SU-DHL-6 (cell line): ENCODE measurements around the gene ZNF575.

Source experiments
- H2AFZ ChIP-seq: fragments of 200-600 bp; sonication (generic); 2 replicates; pipeline ENCODE4 v1.6.1; 2014; ENCODE audit warnings: low read depth, mild to moderate bottlenecking, moderate library complexity, mixed read lengths, antibody characterized with exemption, low read length; ENCODE audit not compliant: severe bottlenecking
- H3F3A ChIP-seq: fragments of 200-600 bp; shearing (Covaris generic); 2 replicates; pipeline ENCODE4 v1.6.0; 2016; ENCODE audit warnings: antibody characterized with exemption, mild to moderate bottlenecking; ENCODE audit not compliant: insufficient read depth
- H3K27ac ChIP-seq: fragments of 200-600 bp; sonication (generic); 2 replicates; pipeline ENCODE4 v1.5.1; 2016; ENCODE audit warnings: low read depth, mild to moderate bottlenecking, low read length, moderate library complexity, mixed read lengths
- H3K27me3 ChIP-seq: fragments of 200-600 bp; sonication (generic), shearing (Covaris generic); 2 replicates; pipeline ENCODE4 v1.6.0; 2014; ENCODE audit warnings: mild to moderate bottlenecking, low read length
- H3K36me3 ChIP-seq: fragments of 200-600 bp; sonication (generic); 2 replicates; pipeline ENCODE4 v1.6.1; 2014; ENCODE audit warnings: mild to moderate bottlenecking, low read length, mixed read lengths
- H3K4me2 ChIP-seq: fragments of 300-600, 200-600 bp; shearing (Covaris generic), sonication (generic); 2 replicates; pipeline ENCODE4 v1.6.0; 2014; ENCODE audit warnings: low read length, low read depth, mild to moderate bottlenecking; ENCODE audit not compliant: poor library complexity, severe bottlenecking
- H3K4me3 ChIP-seq: fragments of 200-600 bp; sonication (generic); 2 replicates; pipeline ENCODE4 v1.5.1; 2014; ENCODE audit warnings: antibody characterized with exemption, low read length, mild to moderate bottlenecking, mixed read lengths; ENCODE audit not compliant: insufficient read depth, poor library complexity, severe bottlenecking
- H3K79me2 ChIP-seq: fragments of 200-600 bp; sonication (generic); 2 replicates; pipeline ENCODE4 v1.6.1; 2014; ENCODE audit warnings: mild to moderate bottlenecking, low read length, moderate library complexity; ENCODE audit not compliant: insufficient read depth
- H3K9ac ChIP-seq: fragments of 200-600 bp; sonication (generic); 2 replicates; pipeline ENCODE4 v1.7.0; 2014; ENCODE audit warnings: mild to moderate bottlenecking, low read length
- H3K9me2 ChIP-seq: fragments of 200-600 bp; sonication (generic); replicated peaks from 2 replicates; pipeline ENCODE4 v1.6.1; 2014; ENCODE audit warnings: low read length; ENCODE audit not compliant: insufficient read depth
- H3K9me3 ChIP-seq: fragments of 200-600 bp; sonication (generic); 2 replicates; pipeline ENCODE4 v1.6.1; 2014; ENCODE audit warnings: low read length, mixed read lengths; ENCODE audit not compliant: insufficient read depth
- H4K20me1 ChIP-seq: fragments of 200-600 bp; sonication (generic); 2 replicates; pipeline ENCODE4 v1.6.1; 2014; ENCODE audit warnings: low read depth, mild to moderate bottlenecking, antibody characterized with exemption, low read length, moderate library complexity, mixed read lengths
- EZH2phosphoT487 ChIP-seq: fragments of 200-600 bp; sonication (generic), shearing (Covaris generic); conservative IDR thresholded peaks from 2 replicates; pipeline ENCODE4 v1.6.1; 2018; ENCODE audit warnings: mild to moderate bottlenecking, antibody characterized with exemption, low read length, moderate library complexity, mixed read lengths
- TF ChIP-seq, protein P1 (sequence below): fragments of 200-600 bp; sonication (generic); IDR thresholded peaks from one replicate; pipeline ENCODE4 v1.5.1; 2017; ENCODE audit warnings: antibody characterized with exemption, mild to moderate bottlenecking, low read length, moderate library complexity; ENCODE audit not compliant: insufficient read depth, poor library complexity, severe bottlenecking

The ZNF575 gene

DNA sequence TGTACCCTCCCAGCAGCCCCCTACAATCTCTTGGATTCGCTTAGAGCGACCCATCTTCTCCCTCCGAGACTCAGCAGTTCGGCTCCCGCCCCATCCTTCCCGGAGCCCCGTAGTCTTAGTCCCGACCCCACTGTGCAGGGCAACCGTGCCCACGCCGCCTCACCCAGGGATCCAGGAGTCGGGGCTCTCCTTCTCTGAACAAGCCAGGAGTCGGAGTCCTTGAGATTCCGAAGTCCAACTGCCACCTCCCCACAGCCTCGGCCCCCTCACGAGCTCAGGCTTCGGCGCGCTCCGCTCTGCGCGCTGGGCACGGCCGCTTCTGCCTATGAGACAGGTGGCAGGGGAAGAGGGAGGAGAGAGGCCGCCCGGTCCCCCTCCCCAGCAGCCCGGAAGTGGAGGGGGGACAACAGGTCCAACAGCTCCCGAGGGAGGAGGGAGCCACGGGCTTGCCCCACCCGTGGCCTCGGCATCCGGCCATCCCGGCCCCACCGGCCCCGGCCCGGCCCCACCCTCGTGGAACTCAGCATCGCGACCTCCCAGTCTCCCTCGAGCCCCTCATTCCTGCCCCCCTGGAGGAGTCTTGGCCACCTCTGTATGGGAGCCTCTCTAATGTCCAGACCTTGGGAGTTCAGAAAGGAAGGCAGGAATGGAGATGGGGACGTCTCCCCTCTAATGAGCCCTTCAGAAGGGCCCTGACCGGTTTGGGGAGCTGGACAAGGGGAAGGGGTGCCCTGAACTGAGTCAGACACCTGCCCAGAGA, 28.4 kb upstream of the ZNF575 start, which contains the start of gene PHLDB3:
Gene PHLDB3, minus strand, starts transcription at position 321 of the 760 bp plus-strand sequence. CDS start 628 bp downstream, outside the sequence.
- Histone ChIP-seq H2AFZ (peak within 1 kb of the TSS; percentile 99), H3K79me2 (no peaks in the 10 kb centered on the region)

DNA sequence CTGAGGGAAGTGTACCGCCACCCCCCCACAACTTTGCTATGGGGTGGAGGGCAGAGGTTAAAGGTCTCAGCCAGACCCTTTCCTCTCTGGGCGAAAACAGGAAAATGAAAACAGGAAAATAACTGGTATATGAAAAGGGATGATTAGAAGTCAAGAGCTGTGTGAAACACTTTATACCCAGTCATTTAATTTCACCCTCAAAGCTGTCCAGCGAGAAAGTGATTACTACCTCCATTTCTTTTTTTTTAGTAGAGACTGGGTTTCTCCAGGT, 27.9 kb upstream of the ZNF575 start:
- Histone ChIP-seq H2AFZ (peak overlapping the region; percentile 99), H3K36me3 (no peaks in the 10 kb centered on the region), H3K79me2 (no peaks in the 10 kb centered on the region), H3F3A (0 out of 2 replicates have a peak, but pooled peaks cover 4% of the 10 kb centered on the region), H3K9me3 (no peaks in the 10 kb centered on the region), H3K4me2 (peak overlapping the region; percentile 97), H3K9me2 (no peaks in the 10 kb centered on the region), H3K4me3 (no peak overlapping the region), H4K20me1 (no peaks in the 10 kb centered on the region), H3K9ac (no peak overlapping the region), H3K27ac (no peak overlapping the region), H3K27me3 (no peaks in the 10 kb centered on the region)
- no peak for TF ChIP-seq EZH2phosphoT487

More for the DNA sequence above, 28.4 kb upstream of the ZNF575 start, which contains the start of gene PHLDB3:
- Histone ChIP-seq H4K20me1 (no peaks in the 10 kb centered on the region), H3K4me2 (peak within 1 kb of the TSS; percentile 97), H3K9me3 (no peaks in the 10 kb centered on the region), H3K27me3 (no peaks in the 10 kb centered on the region), H3K36me3 (no peaks in the 10 kb centered on the region), H3K27ac (no peak within 1 kb of the TSS; the same call in 1 of the 2 replicates), H3K9ac (peak within 1 kb of the TSS; percentile 62), H3K4me3 (peak within 1 kb of the TSS; percentile 66), H3K9me2 (no peaks in the 10 kb centered on the region), H3F3A (0 out of 2 replicates have a peak, but pooled peaks cover 4% of the 10 kb centered on the region)
- no peak for TF ChIP-seq EZH2phosphoT487
- TF ChIP-seq, protein P1, sequence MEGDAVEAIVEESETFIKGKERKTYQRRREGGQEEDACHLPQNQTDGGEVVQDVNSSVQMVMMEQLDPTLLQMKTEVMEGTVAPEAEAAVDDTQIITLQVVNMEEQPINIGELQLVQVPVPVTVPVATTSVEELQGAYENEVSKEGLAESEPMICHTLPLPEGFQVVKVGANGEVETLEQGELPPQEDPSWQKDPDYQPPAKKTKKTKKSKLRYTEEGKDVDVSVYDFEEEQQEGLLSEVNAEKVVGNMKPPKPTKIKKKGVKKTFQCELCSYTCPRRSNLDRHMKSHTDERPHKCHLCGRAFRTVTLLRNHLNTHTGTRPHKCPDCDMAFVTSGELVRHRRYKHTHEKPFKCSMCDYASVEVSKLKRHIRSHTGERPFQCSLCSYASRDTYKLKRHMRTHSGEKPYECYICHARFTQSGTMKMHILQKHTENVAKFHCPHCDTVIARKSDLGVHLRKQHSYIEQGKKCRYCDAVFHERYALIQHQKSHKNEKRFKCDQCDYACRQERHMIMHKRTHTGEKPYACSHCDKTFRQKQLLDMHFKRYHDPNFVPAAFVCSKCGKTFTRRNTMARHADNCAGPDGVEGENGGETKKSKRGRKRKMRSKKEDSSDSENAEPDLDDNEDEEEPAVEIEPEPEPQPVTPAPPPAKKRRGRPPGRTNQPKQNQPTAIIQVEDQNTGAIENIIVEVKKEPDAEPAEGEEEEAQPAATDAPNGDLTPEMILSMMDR: peak; percentile 15

DNA sequence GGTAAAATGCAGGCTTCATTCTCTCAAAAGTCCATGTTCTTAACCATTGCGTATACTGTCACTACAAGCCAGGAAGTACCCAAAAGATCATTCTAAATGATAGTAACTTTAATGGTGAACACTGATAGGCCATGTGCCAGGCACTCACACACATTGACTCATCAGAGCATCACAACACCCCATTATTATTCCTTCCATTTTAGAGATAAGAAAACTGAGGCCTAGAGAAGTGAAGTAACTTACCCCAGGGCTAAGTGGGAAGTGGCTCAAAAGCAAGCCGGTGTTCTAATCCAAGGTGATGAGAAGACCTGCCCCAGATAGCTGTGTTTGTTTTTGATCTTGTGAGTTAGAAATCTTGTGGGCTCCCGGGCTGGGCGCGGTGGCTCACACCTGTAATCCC, 27.0 kb upstream of the ZNF575 start:
- no peak overlapping the region for H3K4me2 ChIP-seq
- no peaks in the 10 kb centered on the region for H3K36me3 ChIP-seq
- H3K9me3 ChIP-seq: no peaks in the 10 kb centered on the region
- no peak overlapping the region for H2AFZ ChIP-seq
- no peaks in the 10 kb centered on the region for H3K9me2 ChIP-seq
- H3K27ac ChIP-seq: no peak overlapping the region
- TF ChIP-seq, protein P1: no peak
- TF ChIP-seq EZH2phosphoT487: no peak
- no peak overlapping the region for H3K4me3 ChIP-seq
- no peak overlapping the region for H3K9ac ChIP-seq
- 0 out of 2 replicates have a peak, but pooled peaks cover 4% of the 10 kb centered on the region for H3F3A ChIP-seq
- no peaks in the 10 kb centered on the region for H3K79me2 ChIP-seq
- H4K20me1 ChIP-seq: no peaks in the 10 kb centered on the region
- H3K27me3 ChIP-seq: no peaks in the 10 kb centered on the region

DNA sequence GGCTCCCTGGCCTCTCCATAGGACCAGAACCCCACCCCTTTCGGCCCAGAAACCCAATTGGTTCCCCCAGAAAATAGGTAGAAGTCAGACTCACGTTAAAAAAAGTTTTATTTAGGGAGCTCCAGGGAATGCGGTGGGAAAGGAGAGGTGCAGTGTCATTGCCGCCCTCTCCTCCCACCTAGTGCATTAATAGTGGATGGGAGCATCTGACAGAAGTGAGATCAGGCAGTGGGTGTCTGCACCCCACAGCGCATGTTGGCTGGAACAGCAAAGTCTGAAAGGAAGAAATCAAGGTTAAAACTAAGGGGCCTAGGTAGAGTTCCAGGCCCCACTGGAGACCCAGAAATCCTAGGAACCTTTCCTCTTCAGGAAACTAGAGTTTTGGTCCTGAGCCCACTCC, 26.4 kb upstream of the ZNF575 start:
- Histone ChIP-seq H4K20me1 (no peaks in the 10 kb centered on the region), H3K79me2 (no peaks in the 10 kb centered on the region), H3F3A (0 out of 2 replicates have a peak, but pooled peaks cover 4% of the 10 kb centered on the region), H3K4me3 (no peak overlapping the region), H3K36me3 (no peaks in the 10 kb centered on the region), H3K9me2 (no peaks in the 10 kb centered on the region), H3K4me2 (no peak overlapping the region), H2AFZ (no peak overlapping the region), H3K9ac (no peak overlapping the region), H3K9me3 (no peaks in the 10 kb centered on the region), H3K27me3 (no peaks in the 10 kb centered on the region), H3K27ac (no peak overlapping the region)
- TF ChIP-seq, protein P1: no peak
- TF ChIP-seq EZH2phosphoT487: no peak
